Neutrophil (primary cell): ENCODE results near the gene TMEM59L.

Experiments used
- H3K27ac ChIP-seq: fragments of 200-600 bp; sonication (generic); 2 replicates; pipeline ENCODE4 v1.5.1; 2016; ENCODE audit warnings: mild to moderate bottlenecking, moderate library complexity
- H3K27me3 ChIP-seq: fragments of 200-600 bp; sonication (generic); 2 replicates; pipeline ENCODE4 v1.6.0; 2016; ENCODE audit warnings: mild to moderate bottlenecking
- H3K36me3 ChIP-seq: fragments of 200-600 bp; sonication (generic); 2 replicates; pipeline ENCODE4 v1.5.1; 2017
- H3K4me1 ChIP-seq, 2 experiments: fragments of 200-600 bp in 1 of 2; sonication (generic) in 1 of 2; 1 replicate in 1 of 2; 2 replicates in 1 of 2; pipeline versions ENCODE4 v1.5.1 to v1.6.1; 2013 to 2016; ENCODE audit warnings: low read depth in 1 of 2, low read length in 1 of 2, mild to moderate bottlenecking in 1 of 2, moderate library complexity in 1 of 2; ENCODE audit not compliant: control insufficient read depth in 1 of 2, insufficient read depth in 1 of 2
- H3K4me3 ChIP-seq, 2 experiments: fragments of 200-600 bp in 1 of 2; sonication (generic) in 1 of 2; 1 replicate in 1 of 2; 2 replicates in 1 of 2; pipeline ENCODE4 v1.5.1; 2013 to 2016; ENCODE audit warnings: low read depth in 1 of 2, low read length in 1 of 2, mild to moderate bottlenecking in 1 of 2, moderate library complexity in 1 of 2
- H3K9me3 ChIP-seq: fragments of 200-600 bp; sonication (generic); 2 replicates; pipeline ENCODE4 v1.5.1; 2016
- CTCF ChIP-seq: fragments of 200-600 bp; sonication (generic); IDR thresholded peaks from 2 replicates; pipeline ENCODE4 v1.5.1; 2016; ENCODE audit warnings: antibody characterized with exemption

The TMEM59L gene

GRCh38 chr19:18667531-18668251, 55.0 kb downstream of the TMEM59L start:
- Histone ChIP-seq H3K9me3 (no peaks in the 10 kb centered on the region), H3K4me3 (no peak overlapping the region), H3K36me3 (peaks cover 49% of the 10 kb centered on the region), H3K4me1 (no peaks in the 10 kb centered on the region), H3K27ac (no peak overlapping the region), H3K27me3 (no peaks in the 10 kb centered on the region)
- no peak for TF ChIP-seq CTCF

- H3K27ac ChIP-seq: no peak overlapping the region
- TF ChIP-seq CTCF: no peak
- H3K9me3 ChIP-seq: no peaks in the 10 kb centered on the region
- H3K36me3 ChIP-seq: peaks cover 49% of the 10 kb centered on the region
- no peak overlapping the region for H3K4me3 ChIP-seq
- no peaks in the 10 kb centered on the region for H3K27me3 ChIP-seq
- no peaks in the 10 kb centered on the region for H3K4me1 ChIP-seq
Observed at GRCh38 chr19:18668252-18668631, 55.6 kb downstream of the TMEM59L start.

- TF ChIP-seq CTCF: no peak
- peaks cover 49% of the 10 kb centered on the region for H3K36me3 ChIP-seq
Observed at GRCh38 chr19:18668744-18669523, 56.3 kb downstream of the TMEM59L start.

GRCh38 chr19:18669524-18669817, 56.8 kb downstream of the TMEM59L start:
- Histone ChIP-seq H3K27ac (no peak overlapping the region), H3K9me3 (no peaks in the 10 kb centered on the region), H3K4me1 (no peaks in the 10 kb centered on the region), H3K36me3 (peaks cover 49% of the 10 kb centered on the region), H3K4me3 (no peak overlapping the region), H3K27me3 (no peaks in the 10 kb centered on the region)
- TF ChIP-seq CTCF: no peak

More at GRCh38 chr19:18668744-18669523, 56.3 kb downstream of the TMEM59L start:
- Histone ChIP-seq H3K27me3 (no peaks in the 10 kb centered on the region), H3K27ac (no peak overlapping the region), H3K4me1 (no peaks in the 10 kb centered on the region), H3K4me3 (no peak overlapping the region), H3K9me3 (no peaks in the 10 kb centered on the region)

GRCh38 chr19:18669883-18670282, 57.2 kb downstream of the TMEM59L start:
- Histone ChIP-seq H3K4me3 (no peak overlapping the region), H3K27ac (no peak overlapping the region), H3K9me3 (no peaks in the 10 kb centered on the region), H3K36me3 (peaks cover 49% of the 10 kb centered on the region), H3K27me3 (no peaks in the 10 kb centered on the region), H3K4me1 (no peaks in the 10 kb centered on the region)
- no peak for TF ChIP-seq CTCF
